WTC11 (cell line): Measurements from ENCODE around the gene NAT16. TPM values are rescaled to one million over a fixed set of nuclear protein-coding genes. Genes with fewer than 3 reads are reported as not detected.
A peak's percentile ranks its signal among the peaks of the same experiment; 100 is the strongest.

Experiments
- ATAC-seq: fragments of 200-7000 bp; cut with Tn5 transposase; 2 replicates; pipeline ENCODE4 v1.10.0; 2021; ENCODE audit warnings: mild to moderate bottlenecking, moderate library complexity
- Bru-seq: library from RNA; stranded (reverse); fragments of 400-500 nt; gene quantifications from one replicate; lab custom pipeline; 2021; lab: Mats Ljungman, UMichigan
- CTCF ChIA-PET: fragments of 300-600 bp; sonication (Branson Sonifier 250); formaldehyde crosslinking; loops from one replicate; lab custom pipeline; 2021; ENCODE audit warnings: antibody characterized with exemption; lab: Charles Lee
- POLR2A ChIA-PET: fragments of 350-600 bp; sonication (Branson Sonifier 250); formaldehyde crosslinking; loops from one replicate; lab custom pipeline; 2021; ENCODE audit warnings: antibody characterized with exemption; lab: Charles Lee
- DNase-seq: peaks from one replicate; pipeline ENCODE4 v3.0.0; 2021; ENCODE audit warnings: low spot score
- H3K27ac Mint-ChIP-seq: 2 replicates; pipeline ENCODE4 v1.8.0; 2021; ENCODE audit warnings: mixed read lengths
- H3K27me3 Mint-ChIP-seq: 2 replicates; pipeline ENCODE4 v1.8.0; 2021; ENCODE audit warnings: low read depth, mild to moderate bottlenecking, moderate library complexity, mixed read lengths
- H3K36me3 Mint-ChIP-seq: 2 replicates; pipeline ENCODE4 v1.8.0; 2021; ENCODE audit warnings: mixed read lengths
- H3K4me1 Mint-ChIP-seq: 2 replicates; pipeline ENCODE4 v1.8.0; 2022; ENCODE audit warnings: mixed read lengths
- H3K4me3 Mint-ChIP-seq: 2 replicates; pipeline ENCODE4 v1.8.0; 2021; ENCODE audit warnings: mild to moderate bottlenecking, moderate library complexity, mixed read lengths
- H3K9me3 Mint-ChIP-seq: 2 replicates; pipeline ENCODE4 v1.8.0; 2021; ENCODE audit warnings: mixed read lengths
- CREB1 ChIP-seq: sonication (generic); formaldehyde crosslinking; IDR thresholded peaks from 2 replicates; pipeline ENCODE4 v1.8.0; 2023; ENCODE audit warnings: mild to moderate bottlenecking, missing genetic modification reagents
- EMX1 ChIP-seq: fragments of 250-450 bp; sonication (Bioruptor Pico); IDR thresholded peaks from 2 replicates; pipeline ENCODE4 v1.8.0; 2021; ENCODE audit warnings: mild to moderate bottlenecking
- MXD4 ChIP-seq: fragments of 250-450 bp; sonication (Bioruptor Pico); IDR thresholded peaks from 2 replicates; pipeline ENCODE4 v1.8.0; 2021; ENCODE audit warnings: mild to moderate bottlenecking, moderate library complexity, borderline replicate concordance
- NFATC4 ChIP-seq: fragments of 250-450 bp; sonication (Bioruptor Pico); IDR thresholded peaks from 2 replicates; pipeline ENCODE4 v1.9.0; 2021; ENCODE audit warnings: mild to moderate bottlenecking
- NFYB ChIP-seq: sonication (generic); formaldehyde crosslinking; conservative IDR thresholded peaks from 2 replicates; pipeline ENCODE4 v1.8.0; 2022; ENCODE audit warnings: low read depth, missing genetic modification reagents
- PRRX2 ChIP-seq: fragments of 250-450 bp; sonication (Bioruptor Pico); IDR thresholded peaks from 2 replicates; pipeline ENCODE4 v1.8.0; 2021; ENCODE audit warnings: mild to moderate bottlenecking
- SMAD3 ChIP-seq: sonication (generic); formaldehyde crosslinking; IDR thresholded peaks from 2 replicates; pipeline ENCODE4 v1.8.0; 2022; ENCODE audit warnings: missing genetic modification reagents, mild to moderate bottlenecking, borderline replicate concordance
- SOX15 ChIP-seq: fragments of 250-450 bp; sonication (Bioruptor Pico); IDR thresholded peaks from 2 replicates; pipeline ENCODE4 v1.9.0; 2021; ENCODE audit warnings: mild to moderate bottlenecking
- SP1 ChIP-seq: sonication (generic); formaldehyde crosslinking; conservative IDR thresholded peaks from 2 replicates; pipeline ENCODE4 v1.8.1; 2022; ENCODE audit warnings: missing genetic modification reagents
- TCF7 ChIP-seq: sonication (generic); formaldehyde crosslinking; IDR thresholded peaks from 2 replicates; pipeline ENCODE4 v1.8.0; 2022; ENCODE audit warnings: mild to moderate bottlenecking, low read depth, missing genetic modification reagents, moderate library complexity
- ZBTB21 ChIP-seq: sonication (generic); formaldehyde crosslinking; IDR thresholded peaks from 2 replicates; pipeline ENCODE4 v1.8.1; 2023; ENCODE audit warnings: mild to moderate bottlenecking, missing genetic modification reagents, borderline replicate concordance
- ZNF396 ChIP-seq: fragments of 250-450 bp; sonication (Bioruptor Pico); IDR thresholded peaks from 2 replicates; pipeline ENCODE4 v1.8.0; 2021; ENCODE audit warnings: mild to moderate bottlenecking, moderate library complexity, borderline replicate concordance
- ZNF416 ChIP-seq: fragments of 250-450 bp; sonication (Bioruptor Pico); IDR thresholded peaks from 2 replicates; pipeline ENCODE4 v1.9.0; 2021; ENCODE audit warnings: mild to moderate bottlenecking, inconsistent platforms
- long read RNA-seq, 3 experiments: library from RNA in 1 of 3; library from capped mRNA in 1 of 3; library from polyadenylated mRNA in 1 of 3; unstranded in 2 of 3; stranded (forward) in 1 of 3; transcript quantifications; one replicate each; pipeline ENCODE4 v2.0.0, GENCODE V29; 2021
- total RNA-seq: library from RNA; stranded (reverse); gene quantifications from 3 replicates; pipeline ENCODE4 v1.2.3, GENCODE V29; 2021
- TF ChIP-seq, protein P1 (sequence below): sonication (generic); formaldehyde crosslinking; conservative IDR thresholded peaks from 2 replicates; pipeline ENCODE4 v1.8.1; 2022; ENCODE audit warnings: mild to moderate bottlenecking, missing genetic modification reagents
- TF ChIP-seq, protein P2 (sequence below): sonication (generic); formaldehyde crosslinking; IDR thresholded peaks from 2 replicates; pipeline ENCODE4 v1.8.1; 2023; ENCODE audit warnings: mild to moderate bottlenecking, missing genetic modification reagents, moderate library complexity
- TF ChIP-seq, protein P3 (sequence below): sonication (generic); formaldehyde crosslinking; IDR thresholded peaks from 2 replicates; pipeline ENCODE4 v1.8.0; 2023; ENCODE audit warnings: missing genetic modification reagents
- TF ChIP-seq, protein P4 (sequence below): sonication (generic); formaldehyde crosslinking; IDR thresholded peaks from 2 replicates; pipeline ENCODE4 v1.8.0; 2022; ENCODE audit warnings: mild to moderate bottlenecking, missing genetic modification reagents
- TF ChIP-seq, protein P5 (sequence below): sonication (generic); formaldehyde crosslinking; IDR thresholded peaks from 2 replicates; pipeline ENCODE4 v1.8.0; 2022; ENCODE audit warnings: mild to moderate bottlenecking, missing genetic modification reagents
- TF ChIP-seq, protein P6 (sequence below): sonication (generic); formaldehyde crosslinking; IDR thresholded peaks from 2 replicates; pipeline ENCODE4 v1.8.0; 2022; ENCODE audit warnings: missing genetic modification reagents
- TF ChIP-seq, protein P7 (sequence below): fragments of 250-450 bp; sonication (Bioruptor Pico); IDR thresholded peaks from 2 replicates; pipeline ENCODE4 v1.9.0; 2021; ENCODE audit warnings: moderate library complexity, mild to moderate bottlenecking, inconsistent platforms, borderline replicate concordance
- TF ChIP-seq, protein P8 (sequence below): fragments of 250-450 bp; sonication (Bioruptor Pico); IDR thresholded peaks from 2 replicates; pipeline ENCODE4 v1.9.0; 2021; ENCODE audit warnings: mild to moderate bottlenecking, borderline replicate concordance
- TF ChIP-seq, protein P9 (sequence below): sonication (generic); formaldehyde crosslinking; IDR thresholded peaks from 2 replicates; pipeline ENCODE4 v1.8.1; 2023; ENCODE audit warnings: mild to moderate bottlenecking, missing genetic modification reagents

Gene NAT16
- total RNA-seq (0.32 to 0.62 TPM (median 0.39 TPM) in 3 replicates), Bru-seq, nascent RNA (percentile 24 among the genes with signal in this experiment)
- long read RNA-seq, experiment 1, result 0 reads
- long read RNA-seq, experiment 2, result 0 reads
- long read RNA-seq, experiment 3, result 0 reads

DNA sequence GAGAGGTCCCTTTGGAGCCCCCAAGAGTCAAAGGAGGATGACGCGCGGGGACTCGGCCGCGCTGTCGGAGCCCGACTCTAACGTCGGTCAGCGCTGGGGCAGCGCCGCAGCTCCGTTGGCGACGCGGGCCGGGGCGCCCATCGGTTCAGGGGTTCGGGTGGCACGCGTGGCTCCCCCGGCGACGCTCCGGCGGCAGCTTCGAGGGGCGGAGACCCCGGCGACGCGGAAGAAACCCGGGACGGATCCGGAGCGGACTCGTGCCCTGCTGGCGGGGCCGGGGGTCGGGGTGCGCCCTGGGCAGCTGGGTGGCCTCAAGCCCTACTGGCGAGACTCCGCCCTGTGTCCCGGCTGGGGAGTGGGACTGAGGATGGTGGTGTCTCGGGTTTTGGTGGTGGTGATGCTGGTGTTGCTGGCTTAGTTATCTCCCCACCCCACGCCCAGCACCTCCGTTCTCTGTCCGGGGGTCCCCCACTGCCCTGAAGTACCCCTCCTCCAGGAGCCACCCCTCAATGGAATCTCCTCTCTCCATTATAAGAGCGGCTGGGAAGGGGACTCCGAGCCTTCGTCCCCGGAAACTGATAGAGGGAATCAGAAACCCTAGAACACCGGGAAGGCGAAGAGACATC lies at the start of gene NAT16:
Gene NAT16 (minus strand): TSS at position 164 of the 626 bp plus-strand sequence. CDS start 5,486 bp downstream, outside the sequence.
- no peaks in the 10 kb centered on the region for H3K36me3 Mint-ChIP-seq
- CTCF ChIA-PET, result interaction anchor here (0.6 to 3.1 kb wide), 5 partner anchors 12 to 103 kb away, joined by 3 to 31 read pairs (median 3); partner anchors contain the start of gene VGF
- DNase-seq (peak; percentile 47), ATAC-seq (peak; percentile 8; the same call in 1 of the 2 replicates)
- H3K4me1 Mint-ChIP-seq, result peaks cover 14% of the 10 kb centered on the region
- POLR2A ChIA-PET, result no interaction called here
- H3K27me3 Mint-ChIP-seq, result peaks cover 75% of the 10 kb centered on the region
- no peak within 1 kb of the TSS; the same call in 1 of the 2 replicates for H3K27ac Mint-ChIP-seq
- H3K4me3 Mint-ChIP-seq, result peak within 1 kb of the TSS; percentile 73
- H3K9me3 Mint-ChIP-seq, result no peaks in the 10 kb centered on the region
- TF ChIP-seq, protein P1, sequence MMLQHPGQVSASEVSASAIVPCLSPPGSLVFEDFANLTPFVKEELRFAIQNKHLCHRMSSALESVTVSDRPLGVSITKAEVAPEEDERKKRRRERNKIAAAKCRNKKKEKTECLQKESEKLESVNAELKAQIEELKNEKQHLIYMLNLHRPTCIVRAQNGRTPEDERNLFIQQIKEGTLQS, result no peak
- no peak for TF ChIP-seq ZNF416 (CRISPR knock-in tag)
- TF ChIP-seq TCF7 (CRISPR knock-in tag), result no peak
- TF ChIP-seq NFYB (CRISPR knock-in tag), result no peak
- TF ChIP-seq SMAD3, result 0 out of 2 replicates have a peak, but pooled peaks have one; percentile 35
- TF ChIP-seq EMX1 (CRISPR knock-in tag), result no peak
- TF ChIP-seq MXD4, result no peak
- TF ChIP-seq SOX15 (CRISPR knock-in tag), result no peak
- TF ChIP-seq, protein P2, sequence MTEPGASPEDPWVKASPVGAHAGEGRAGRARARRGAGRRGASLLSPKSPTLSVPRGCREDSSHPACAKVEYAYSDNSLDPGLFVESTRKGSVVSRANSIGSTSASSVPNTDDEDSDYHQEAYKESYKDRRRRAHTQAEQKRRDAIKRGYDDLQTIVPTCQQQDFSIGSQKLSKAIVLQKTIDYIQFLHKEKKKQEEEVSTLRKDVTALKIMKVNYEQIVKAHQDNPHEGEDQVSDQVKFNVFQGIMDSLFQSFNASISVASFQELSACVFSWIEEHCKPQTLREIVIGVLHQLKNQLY (CRISPR knock-in tag), result no peak
- TF ChIP-seq CREB1 (CRISPR knock-in tag), result no peak
- TF ChIP-seq, protein P3, sequence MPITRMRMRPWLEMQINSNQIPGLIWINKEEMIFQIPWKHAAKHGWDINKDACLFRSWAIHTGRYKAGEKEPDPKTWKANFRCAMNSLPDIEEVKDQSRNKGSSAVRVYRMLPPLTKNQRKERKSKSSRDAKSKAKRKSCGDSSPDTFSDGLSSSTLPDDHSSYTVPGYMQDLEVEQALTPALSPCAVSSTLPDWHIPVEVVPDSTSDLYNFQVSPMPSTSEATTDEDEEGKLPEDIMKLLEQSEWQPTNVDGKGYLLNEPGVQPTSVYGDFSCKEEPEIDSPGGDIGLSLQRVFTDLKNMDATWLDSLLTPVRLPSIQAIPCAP (CRISPR knock-in tag), result peak; percentile 49; the same call in 1 of the 2 replicates
- TF ChIP-seq PRRX2 (CRISPR knock-in tag), result no peak
- peak; percentile 48; the same call in 1 of the 2 replicates for TF ChIP-seq ZBTB21 (CRISPR knock-in tag)
- TF ChIP-seq, protein P4, sequence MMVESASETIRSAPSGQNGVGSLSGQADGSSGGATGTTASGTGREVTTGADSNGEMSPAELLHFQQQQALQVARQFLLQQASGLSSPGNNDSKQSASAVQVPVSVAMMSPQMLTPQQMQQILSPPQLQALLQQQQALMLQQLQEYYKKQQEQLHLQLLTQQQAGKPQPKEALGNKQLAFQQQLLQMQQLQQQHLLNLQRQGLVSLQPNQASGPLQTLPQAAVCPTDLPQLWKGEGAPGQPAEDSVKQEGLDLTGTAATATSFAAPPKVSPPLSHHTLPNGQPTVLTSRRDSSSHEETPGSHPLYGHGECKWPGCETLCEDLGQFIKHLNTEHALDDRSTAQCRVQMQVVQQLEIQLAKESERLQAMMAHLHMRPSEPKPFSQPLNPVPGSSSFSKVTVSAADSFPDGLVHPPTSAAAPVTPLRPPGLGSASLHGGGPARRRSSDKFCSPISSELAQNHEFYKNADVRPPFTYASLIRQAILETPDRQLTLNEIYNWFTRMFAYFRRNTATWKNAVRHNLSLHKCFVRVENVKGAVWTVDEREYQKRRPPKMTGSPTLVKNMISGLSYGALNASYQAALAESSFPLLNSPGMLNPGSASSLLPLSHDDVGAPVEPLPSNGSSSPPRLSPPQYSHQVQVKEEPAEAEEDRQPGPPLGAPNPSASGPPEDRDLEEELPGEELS, result no peak
- TF ChIP-seq, protein P5, sequence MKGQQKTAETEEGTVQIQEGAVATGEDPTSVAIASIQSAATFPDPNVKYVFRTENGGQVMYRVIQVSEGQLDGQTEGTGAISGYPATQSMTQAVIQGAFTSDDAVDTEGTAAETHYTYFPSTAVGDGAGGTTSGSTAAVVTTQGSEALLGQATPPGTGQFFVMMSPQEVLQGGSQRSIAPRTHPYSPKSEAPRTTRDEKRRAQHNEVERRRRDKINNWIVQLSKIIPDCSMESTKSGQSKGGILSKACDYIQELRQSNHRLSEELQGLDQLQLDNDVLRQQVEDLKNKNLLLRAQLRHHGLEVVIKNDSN, result no peak
- TF ChIP-seq ZNF396 (CRISPR knock-in tag), result no peak
- TF ChIP-seq, protein P6, sequence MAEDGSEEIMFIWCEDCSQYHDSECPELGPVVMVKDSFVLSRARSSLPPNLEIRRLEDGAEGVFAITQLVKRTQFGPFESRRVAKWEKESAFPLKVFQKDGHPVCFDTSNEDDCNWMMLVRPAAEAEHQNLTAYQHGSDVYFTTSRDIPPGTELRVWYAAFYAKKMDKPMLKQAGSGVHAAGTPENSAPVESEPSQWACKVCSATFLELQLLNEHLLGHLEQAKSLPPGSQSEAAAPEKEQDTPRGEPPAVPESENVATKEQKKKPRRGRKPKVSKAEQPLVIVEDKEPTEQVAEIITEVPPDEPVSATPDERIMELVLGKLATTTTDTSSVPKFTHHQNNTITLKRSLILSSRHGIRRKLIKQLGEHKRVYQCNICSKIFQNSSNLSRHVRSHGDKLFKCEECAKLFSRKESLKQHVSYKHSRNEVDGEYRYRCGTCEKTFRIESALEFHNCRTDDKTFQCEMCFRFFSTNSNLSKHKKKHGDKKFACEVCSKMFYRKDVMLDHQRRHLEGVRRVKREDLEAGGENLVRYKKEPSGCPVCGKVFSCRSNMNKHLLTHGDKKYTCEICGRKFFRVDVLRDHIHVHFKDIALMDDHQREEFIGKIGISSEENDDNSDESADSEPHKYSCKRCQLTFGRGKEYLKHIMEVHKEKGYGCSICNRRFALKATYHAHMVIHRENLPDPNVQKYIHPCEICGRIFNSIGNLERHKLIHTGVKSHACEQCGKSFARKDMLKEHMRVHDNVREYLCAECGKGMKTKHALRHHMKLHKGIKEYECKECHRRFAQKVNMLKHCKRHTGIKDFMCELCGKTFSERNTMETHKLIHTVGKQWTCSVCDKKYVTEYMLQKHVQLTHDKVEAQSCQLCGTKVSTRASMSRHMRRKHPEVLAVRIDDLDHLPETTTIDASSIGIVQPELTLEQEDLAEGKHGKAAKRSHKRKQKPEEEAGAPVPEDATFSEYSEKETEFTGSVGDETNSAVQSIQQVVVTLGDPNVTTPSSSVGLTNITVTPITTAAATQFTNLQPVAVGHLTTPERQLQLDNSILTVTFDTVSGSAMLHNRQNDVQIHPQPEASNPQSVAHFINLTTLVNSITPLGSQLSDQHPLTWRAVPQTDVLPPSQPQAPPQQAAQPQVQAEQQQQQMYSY (CRISPR knock-in tag), result peak; percentile 99
- TF ChIP-seq, protein P7, sequence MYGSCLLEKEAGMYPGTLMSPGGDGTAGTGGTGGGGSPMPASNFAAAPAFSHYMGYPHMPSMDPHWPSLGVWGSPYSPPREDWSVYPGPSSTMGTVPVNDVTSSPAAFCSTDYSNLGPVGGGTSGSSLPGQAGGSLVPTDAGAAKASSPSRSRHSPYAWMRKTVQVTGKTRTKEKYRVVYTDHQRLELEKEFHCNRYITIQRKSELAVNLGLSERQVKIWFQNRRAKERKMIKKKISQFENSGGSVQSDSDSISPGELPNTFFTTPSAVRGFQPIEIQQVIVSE, result no peak
- TF ChIP-seq SP1 (CRISPR knock-in tag), result 0 out of 2 replicates have a peak, but pooled peaks have one; percentile 47
- TF ChIP-seq, protein P8, sequence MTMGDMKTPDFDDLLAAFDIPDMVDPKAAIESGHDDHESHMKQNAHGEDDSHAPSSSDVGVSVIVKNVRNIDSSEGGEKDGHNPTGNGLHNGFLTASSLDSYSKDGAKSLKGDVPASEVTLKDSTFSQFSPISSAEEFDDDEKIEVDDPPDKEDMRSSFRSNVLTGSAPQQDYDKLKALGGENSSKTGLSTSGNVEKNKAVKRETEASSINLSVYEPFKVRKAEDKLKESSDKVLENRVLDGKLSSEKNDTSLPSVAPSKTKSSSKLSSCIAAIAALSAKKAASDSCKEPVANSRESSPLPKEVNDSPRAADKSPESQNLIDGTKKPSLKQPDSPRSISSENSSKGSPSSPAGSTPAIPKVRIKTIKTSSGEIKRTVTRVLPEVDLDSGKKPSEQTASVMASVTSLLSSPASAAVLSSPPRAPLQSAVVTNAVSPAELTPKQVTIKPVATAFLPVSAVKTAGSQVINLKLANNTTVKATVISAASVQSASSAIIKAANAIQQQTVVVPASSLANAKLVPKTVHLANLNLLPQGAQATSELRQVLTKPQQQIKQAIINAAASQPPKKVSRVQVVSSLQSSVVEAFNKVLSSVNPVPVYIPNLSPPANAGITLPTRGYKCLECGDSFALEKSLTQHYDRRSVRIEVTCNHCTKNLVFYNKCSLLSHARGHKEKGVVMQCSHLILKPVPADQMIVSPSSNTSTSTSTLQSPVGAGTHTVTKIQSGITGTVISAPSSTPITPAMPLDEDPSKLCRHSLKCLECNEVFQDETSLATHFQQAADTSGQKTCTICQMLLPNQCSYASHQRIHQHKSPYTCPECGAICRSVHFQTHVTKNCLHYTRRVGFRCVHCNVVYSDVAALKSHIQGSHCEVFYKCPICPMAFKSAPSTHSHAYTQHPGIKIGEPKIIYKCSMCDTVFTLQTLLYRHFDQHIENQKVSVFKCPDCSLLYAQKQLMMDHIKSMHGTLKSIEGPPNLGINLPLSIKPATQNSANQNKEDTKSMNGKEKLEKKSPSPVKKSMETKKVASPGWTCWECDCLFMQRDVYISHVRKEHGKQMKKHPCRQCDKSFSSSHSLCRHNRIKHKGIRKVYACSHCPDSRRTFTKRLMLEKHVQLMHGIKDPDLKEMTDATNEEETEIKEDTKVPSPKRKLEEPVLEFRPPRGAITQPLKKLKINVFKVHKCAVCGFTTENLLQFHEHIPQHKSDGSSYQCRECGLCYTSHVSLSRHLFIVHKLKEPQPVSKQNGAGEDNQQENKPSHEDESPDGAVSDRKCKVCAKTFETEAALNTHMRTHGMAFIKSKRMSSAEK (CRISPR knock-in tag), result no peak
- TF ChIP-seq NFATC4 (CRISPR knock-in tag), result no peak
- TF ChIP-seq, protein P9, sequence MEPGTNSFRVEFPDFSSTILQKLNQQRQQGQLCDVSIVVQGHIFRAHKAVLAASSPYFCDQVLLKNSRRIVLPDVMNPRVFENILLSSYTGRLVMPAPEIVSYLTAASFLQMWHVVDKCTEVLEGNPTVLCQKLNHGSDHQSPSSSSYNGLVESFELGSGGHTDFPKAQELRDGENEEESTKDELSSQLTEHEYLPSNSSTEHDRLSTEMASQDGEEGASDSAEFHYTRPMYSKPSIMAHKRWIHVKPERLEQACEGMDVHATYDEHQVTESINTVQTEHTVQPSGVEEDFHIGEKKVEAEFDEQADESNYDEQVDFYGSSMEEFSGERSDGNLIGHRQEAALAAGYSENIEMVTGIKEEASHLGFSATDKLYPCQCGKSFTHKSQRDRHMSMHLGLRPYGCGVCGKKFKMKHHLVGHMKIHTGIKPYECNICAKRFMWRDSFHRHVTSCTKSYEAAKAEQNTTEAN (CRISPR knock-in tag), result no peak; the same call in 1 of the 2 replicates
